Vagina (tissue), 2 donors: ENCODE measurements around the gene ZRANB3. TPM values are rescaled to one million over a fixed set of nuclear protein-coding genes. Genes with fewer than 3 reads are reported as not detected.

Experiments used
- DNase-seq, 2 donors: peaks; one replicate each; pipeline ENCODE4 v3.0.0-alpha.2; 2017; ENCODE audit errors: extremely low spot score in 2 of 2
- H3K27ac ChIP-seq: fragments of 200-600 bp; sonication (generic); one replicate; pipeline ENCODE4 v1.5.1; 2019
- H3K27me3 ChIP-seq: fragments of 200-600 bp; sonication (generic); one replicate; pipeline ENCODE4 v1.5.1; 2019
- H3K36me3 ChIP-seq, 2 donors: fragments of 200-600 bp; sonication (generic); one replicate each; pipeline ENCODE4 v1.5.1; 2017 to 2019
- H3K4me1 ChIP-seq: fragments of 200-600 bp; sonication (generic); one replicate; pipeline ENCODE4 v1.5.1; 2019
- H3K4me3 ChIP-seq, 2 donors: fragments of 200-600 bp; sonication (generic); 1 replicate in 1 of 2; 2 replicates in 1 of 2; pipeline ENCODE4 v1.5.1; 2016 to 2019
- H3K9me3 ChIP-seq: fragments of 200-600 bp; sonication (generic); one replicate; pipeline ENCODE4 v1.5.1; 2019
- CTCF ChIP-seq, 3 experiments: fragments of 450-650 bp in 2 of 3; fragments of 200-600 bp in 1 of 3; sonication (generic) in 1 of 3; IDR thresholded peaks; one replicate each; pipeline ENCODE4 v1.5.1; 2017 to 2019; ENCODE audit warnings: antibody characterized with exemption in 3 of 3, mild to moderate bottlenecking in 2 of 3, moderate library complexity in 2 of 3
- POLR2A ChIP-seq, 2 donors: fragments of 450-650 bp; IDR thresholded peaks; one replicate each; pipeline ENCODE4 v1.6.1; 2017; ENCODE audit warnings: antibody characterized with exemption in 2 of 2, mild to moderate bottlenecking in 2 of 2, moderate library complexity in 2 of 2
- POLR2AphosphoS5 ChIP-seq, 2 donors: sonication (generic); formaldehyde crosslinking; IDR thresholded peaks; one replicate each; pipeline ENCODE4 v1.9.0; 2017; ENCODE audit warnings: antibody characterized with exemption in 2 of 2, mild to moderate bottlenecking in 2 of 2, low read depth in 1 of 2; ENCODE audit not compliant: insufficient read depth in 1 of 2
- intact Hi-C: fragments of 100-400 bp; cut with DNase I; formaldehyde crosslinking; loops from one replicate; pipeline ENCODE4 v1.15.1; 2023
- total RNA-seq: library from RNA; depleted of rRNA; stranded (reverse); fragments of >200 nt; gene quantifications from one replicate; pipeline ENCODE4 v1.2.3, GENCODE V29; 2016

Gene ZRANB3
- total RNA-seq, 1 donor from 2014 or later = 1.5 TPM

- Histone ChIP-seq H3K27me3 (no peaks in the 10 kb centered on the region), H3K27ac (no peak overlapping the region), H3K9me3 (no peaks in the 10 kb centered on the region), H3K4me1 (no peaks in the 10 kb centered on the region), H3K36me3 (no peaks in the 10 kb centered on the region), H3K4me3 (no peak overlapping the region)
- DNase-seq = no peak
- TF ChIP-seq POLR2AphosphoS5 (IDR thresholded peaks at IDR 0.05; ENCODE audit: insufficient read depth in 1 of 2, low read depth in 1 of 2) (no peak), CTCF (IDR thresholded peaks at IDR 0.05) (no peak), POLR2A (IDR thresholded peaks at IDR 0.05) (no peak)
- intact Hi-C loops = no loop called here
Measured at GRCh38 chr2:135285391-135285790, 245.6 kb downstream of the ZRANB3 start.

DNA sequence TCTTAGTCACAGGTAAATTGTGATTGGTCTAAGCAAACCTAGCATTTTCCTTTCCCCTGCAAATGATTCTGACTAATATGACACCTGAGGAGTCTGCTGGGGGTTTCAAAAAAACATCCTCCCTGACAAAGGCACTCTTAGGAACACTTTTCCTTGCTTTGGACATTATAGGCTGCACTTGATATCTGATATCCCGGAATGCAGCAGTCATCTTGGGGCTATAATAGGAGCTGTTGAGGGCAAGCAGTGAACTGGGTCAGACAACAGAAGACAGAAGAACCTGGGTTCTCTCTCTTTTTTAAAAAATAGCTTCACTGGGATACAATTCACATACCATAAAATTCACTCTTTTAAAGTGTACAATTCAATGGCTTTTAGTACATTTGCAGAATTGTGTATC, 249.6 kb downstream of the ZRANB3 start:
- intact Hi-C loops = no loop called here
- H3K4me3 ChIP-seq = no peak overlapping the region
- DNase-seq = no peak
- no peak overlapping the region for H3K27ac ChIP-seq
- H3K27me3 ChIP-seq = no peaks in the 10 kb centered on the region
- H3K36me3 ChIP-seq = no peaks in the 10 kb centered on the region
- no peak for TF ChIP-seq POLR2AphosphoS5 (IDR thresholded peaks at IDR 0.05; ENCODE audit: insufficient read depth in 1 of 2, low read depth in 1 of 2)
- TF ChIP-seq POLR2A (IDR thresholded peaks at IDR 0.05) = no peak
- TF ChIP-seq CTCF (IDR thresholded peaks at IDR 0.05) = no peak
- H3K9me3 ChIP-seq = no peaks in the 10 kb centered on the region
- no peaks in the 10 kb centered on the region for H3K4me1 ChIP-seq

DNA sequence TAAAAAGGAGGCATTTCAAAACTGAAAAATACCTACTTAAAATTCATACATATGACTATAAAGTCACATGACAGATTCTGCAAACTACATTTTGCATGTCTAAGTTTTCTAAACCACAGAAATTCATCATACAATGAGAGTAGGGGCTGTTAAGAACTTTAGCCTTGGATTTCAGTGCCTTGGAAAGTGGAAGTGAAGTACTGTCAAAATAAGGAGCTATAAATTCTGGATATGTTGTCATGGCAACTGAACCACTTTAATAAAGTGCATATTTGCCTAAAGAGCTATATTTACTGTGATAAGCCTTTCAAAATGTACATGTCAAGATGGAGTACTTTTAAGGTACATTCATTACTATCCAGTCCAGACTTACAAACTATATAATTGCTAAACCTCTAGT, 251.8 kb downstream of the ZRANB3 start:
- H3K27me3 ChIP-seq = no peaks in the 10 kb centered on the region

DNA sequence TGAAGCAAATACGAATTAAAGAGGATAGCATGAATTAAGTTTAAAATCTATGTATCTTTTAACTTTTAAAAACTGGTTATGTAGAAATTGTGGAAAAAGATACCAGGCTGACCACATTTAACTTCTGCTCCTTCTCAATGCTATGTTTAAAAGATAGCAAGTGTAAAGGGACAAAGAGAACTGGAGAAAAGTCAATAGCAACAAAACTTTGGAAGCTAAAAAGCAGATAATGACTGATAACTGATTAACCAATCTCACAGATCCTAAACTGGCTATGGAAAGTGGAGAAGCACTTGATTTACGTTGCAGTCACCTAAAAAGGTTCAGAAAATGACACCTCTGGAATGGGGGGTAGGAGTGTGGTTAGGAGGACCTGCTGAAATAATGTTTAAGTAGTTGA, 254.5 kb downstream of the ZRANB3 start:
- Histone ChIP-seq H3K27ac (no peak overlapping the region), H3K27me3 (no peaks in the 10 kb centered on the region), H3K4me3 (no peak overlapping the region), H3K36me3 (no peaks in the 10 kb centered on the region), H3K9me3 (no peaks in the 10 kb centered on the region), H3K4me1 (no peaks in the 10 kb centered on the region)
- intact Hi-C loops = no loop called here
- TF ChIP-seq CTCF (IDR thresholded peaks at IDR 0.05) (no peak), POLR2A (IDR thresholded peaks at IDR 0.05) (no peak), POLR2AphosphoS5 (IDR thresholded peaks at IDR 0.05; ENCODE audit: insufficient read depth in 1 of 2, low read depth in 1 of 2) (no peak)
- DNase-seq = no peak

More for the DNA sequence above, 251.8 kb downstream of the ZRANB3 start:
- no peaks in the 10 kb centered on the region for H3K36me3 ChIP-seq
- no peak overlapping the region for H3K4me3 ChIP-seq
- no peak for DNase-seq
- no peaks in the 10 kb centered on the region for H3K9me3 ChIP-seq
- no peak overlapping the region for H3K27ac ChIP-seq
- intact Hi-C loops = no loop called here
- no peaks in the 10 kb centered on the region for H3K4me1 ChIP-seq
- TF ChIP-seq POLR2AphosphoS5 (IDR thresholded peaks at IDR 0.05; ENCODE audit: insufficient read depth in 1 of 2, low read depth in 1 of 2) (no peak), POLR2A (IDR thresholded peaks at IDR 0.05) (no peak), CTCF (IDR thresholded peaks at IDR 0.05) (no peak)

DNA sequence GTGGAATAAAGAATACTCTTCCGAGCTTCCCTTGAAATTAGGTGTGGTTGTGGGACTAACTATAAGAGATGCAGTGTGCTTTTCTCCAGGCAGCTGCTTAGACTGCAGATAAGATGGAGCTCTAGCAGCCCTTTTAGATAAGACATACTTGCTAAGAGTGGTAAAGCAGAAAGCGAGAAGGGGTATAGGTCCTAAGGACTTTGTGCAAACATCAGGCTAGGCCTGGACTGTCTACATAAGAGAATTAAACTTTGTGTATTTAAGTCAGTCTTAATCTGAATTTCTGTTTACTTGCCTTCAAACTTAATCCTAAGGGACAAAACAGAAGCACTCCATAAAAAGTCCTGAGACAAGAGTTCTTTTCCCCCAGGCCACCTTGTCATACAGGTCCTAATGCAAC, 260.0 kb downstream of the ZRANB3 start:
- Histone ChIP-seq H3K36me3 (no peaks in the 10 kb centered on the region), H3K27me3 (no peaks in the 10 kb centered on the region), H3K4me1 (no peaks in the 10 kb centered on the region), H3K9me3 (no peaks in the 10 kb centered on the region), H3K27ac (no peak overlapping the region), H3K4me3 (no peak overlapping the region)
- TF ChIP-seq POLR2AphosphoS5 (IDR thresholded peaks at IDR 0.05; ENCODE audit: insufficient read depth in 1 of 2, low read depth in 1 of 2) = no peak
- no peak for TF ChIP-seq POLR2A (IDR thresholded peaks at IDR 0.05)
- no peak for TF ChIP-seq CTCF (IDR thresholded peaks at IDR 0.05)
- intact Hi-C loops = no loop called here
- no peak for DNase-seq
